HEK293 (cell line): Measurements from ENCODE around the gene ESR1.
A peak's percentile ranks its signal among the peaks of the same experiment; 100 is the strongest.

Source experiments
- CTCF ChIA-PET: fragments of 350-600 bp; formaldehyde crosslinking; extraction: SDS; loops from one replicate; lab custom pipeline; 2021; ENCODE audit warnings: antibody characterized with exemption; lab: Yijun Ruan, JAX
- POLR2A ChIA-PET: fragments of 300-600 bp; formaldehyde crosslinking; extraction: SDS; loops from one replicate; lab custom pipeline; 2020; ENCODE audit warnings: antibody characterized with exemption, inconsistent platforms; lab: Yijun Ruan, JAX
- H3K27ac ChIP-seq: fragments of 200-500 bp; sonication (Bioruptor generic); 2 replicates; pipeline ENCODE4 v1.5.1; 2014; ENCODE audit warnings: low read depth, low read length, control low read depth, inconsistent platforms; ENCODE audit errors: extremely low read depth
- H3K36me3 ChIP-seq, 2 experiments: fragments of 200-500 bp in 1 of 2; sonication (Bioruptor generic) in 1 of 2; 1 replicate in 1 of 2; 2 replicates in 1 of 2; pipeline ENCODE4 v1.5.1; 2014 to 2017; ENCODE audit warnings: inconsistent platforms in 2 of 2, low read length in 2 of 2; ENCODE audit not compliant: control insufficient read depth in 2 of 2, insufficient read depth in 1 of 2
- H3K4me1 ChIP-seq: fragments of 200-500 bp; sonication (Bioruptor generic); 2 replicates; pipeline ENCODE4 v1.5.1; 2014; ENCODE audit warnings: mild to moderate bottlenecking, low read length, inconsistent platforms; ENCODE audit not compliant: control insufficient read depth, insufficient read depth
- H3K4me3 ChIP-seq: 2 replicates; pipeline ENCODE4 v1.5.1; 2011; ENCODE audit warnings: low read depth, mild to moderate bottlenecking, control low read depth, low read length, moderate library complexity
- H3K9me3 ChIP-seq: fragments of 200-500 bp; sonication (Bioruptor generic); 2 replicates; pipeline ENCODE4 v1.5.1; 2014; ENCODE audit warnings: low read depth, low read length, inconsistent platforms; ENCODE audit not compliant: control insufficient read depth, insufficient read depth
- BCL11B ChIP-seq: fragments of 450-650 bp; formaldehyde crosslinking; IDR thresholded peaks from 2 replicates; pipeline ENCODE4 v1.5.1; 2016; ENCODE audit warnings: low read depth, missing biosample characterization, missing genetic modification characterization
- CTCF ChIP-seq: fragments of 450-650 bp; formaldehyde crosslinking; IDR thresholded peaks from 2 replicates; pipeline ENCODE4 v1.5.1; 2016; ENCODE audit warnings: missing biosample characterization, missing genetic modification characterization
- FEZF1 ChIP-seq: fragments of 450-650 bp; formaldehyde crosslinking; IDR thresholded peaks from 2 replicates; pipeline ENCODE4 v1.5.1; 2016; ENCODE audit warnings: missing biosample characterization, missing genetic modification characterization
- GLIS1 ChIP-seq: fragments of 450-650 bp; formaldehyde crosslinking; IDR thresholded peaks from 2 replicates; pipeline ENCODE4 v1.5.1; 2016; ENCODE audit warnings: missing biosample characterization, missing genetic modification characterization
- KLF1 ChIP-seq: fragments of 450-650 bp; formaldehyde crosslinking; IDR thresholded peaks from 2 replicates; pipeline ENCODE4 v1.5.1; 2016; ENCODE audit warnings: missing biosample characterization, missing genetic modification characterization
- MYNN ChIP-seq: fragments of 450-650 bp; formaldehyde crosslinking; IDR thresholded peaks from 2 replicates; pipeline ENCODE4 v1.5.1; 2016; ENCODE audit warnings: missing biosample characterization, missing genetic modification characterization, borderline replicate concordance
- OSR2 ChIP-seq: fragments of 450-650 bp; formaldehyde crosslinking; IDR thresholded peaks from 2 replicates; pipeline ENCODE4 v1.5.1; 2016; ENCODE audit warnings: missing biosample characterization, missing genetic modification characterization
- PRDM1 ChIP-seq: fragments of 450-650 bp; formaldehyde crosslinking; IDR thresholded peaks from 2 replicates; pipeline ENCODE4; 2016; ENCODE audit warnings: missing biosample characterization, missing genetic modification characterization
- SETDB1 ChIP-seq: IDR thresholded peaks from one replicate; pipeline ENCODE4 v1.6.1; 2017; ENCODE audit warnings: mild to moderate bottlenecking, low read length, moderate library complexity, mixed read lengths; ENCODE audit not compliant: insufficient read length
- ZBTB17 ChIP-seq: fragments of 450-650 bp; formaldehyde crosslinking; IDR thresholded peaks from 2 replicates; pipeline ENCODE4 v1.5.1; 2016; ENCODE audit warnings: missing biosample characterization, missing genetic modification characterization
- ZBTB6 ChIP-seq: fragments of 450-650 bp; formaldehyde crosslinking; IDR thresholded peaks from 2 replicates; pipeline ENCODE4 v1.5.1; 2017; ENCODE audit warnings: missing biosample characterization, missing genetic modification characterization
- ZBTB8A ChIP-seq: fragments of 450-650 bp; formaldehyde crosslinking; IDR thresholded peaks from 2 replicates; pipeline ENCODE4 v1.5.1; 2016; ENCODE audit warnings: missing biosample characterization, missing genetic modification characterization
- ZEB2 ChIP-seq: fragments of 450-650 bp; formaldehyde crosslinking; IDR thresholded peaks from 2 replicates; pipeline ENCODE4 v1.5.1; 2016; ENCODE audit warnings: missing biosample characterization, missing genetic modification characterization
- ZIC2 ChIP-seq: fragments of 450-650 bp; formaldehyde crosslinking; IDR thresholded peaks from 2 replicates; pipeline ENCODE4 v1.5.1; 2016; ENCODE audit warnings: missing biosample characterization, missing genetic modification characterization
- ZNF121 ChIP-seq: fragments of 450-650 bp; formaldehyde crosslinking; IDR thresholded peaks from 2 replicates; pipeline ENCODE4 v1.5.1; 2016; ENCODE audit warnings: missing biosample characterization, missing genetic modification characterization
- ZNF138 ChIP-seq: fragments of 450-650 bp; formaldehyde crosslinking; IDR thresholded peaks from 2 replicates; pipeline ENCODE4 v1.5.1; 2016; ENCODE audit warnings: missing biosample characterization, missing genetic modification characterization, borderline replicate concordance
- ZNF223 ChIP-seq: fragments of 450-650 bp; formaldehyde crosslinking; IDR thresholded peaks from 2 replicates; pipeline ENCODE4 v1.5.1; 2016; ENCODE audit warnings: missing biosample characterization, missing genetic modification characterization
- ZNF274 ChIP-seq, 2 experiments: fragments of 200-500 bp in 1 of 2; fragments of 450-650 bp in 1 of 2; sonication (Bioruptor generic) in 1 of 2; formaldehyde crosslinking in 1 of 2; IDR thresholded peaks; 2 replicates each; pipeline versions ENCODE4 v1.5.1 to v1.6.1; 2014 to 2016; ENCODE audit warnings: borderline replicate concordance in 1 of 2, inconsistent platforms in 1 of 2, low read length in 1 of 2, missing biosample characterization in 1 of 2, missing genetic modification characterization in 1 of 2
- ZNF394 ChIP-seq: fragments of 450-650 bp; formaldehyde crosslinking; IDR thresholded peaks from 2 replicates; pipeline ENCODE4 v1.5.1; 2016; ENCODE audit warnings: missing biosample characterization, missing genetic modification characterization, mild to moderate bottlenecking, moderate library complexity, borderline replicate concordance
- ZNF416 ChIP-seq: fragments of 450-650 bp; formaldehyde crosslinking; IDR thresholded peaks from 2 replicates; pipeline ENCODE4 v1.5.1; 2016; ENCODE audit warnings: missing biosample characterization, missing genetic modification characterization
- ZNF48 ChIP-seq: fragments of 450-650 bp; formaldehyde crosslinking; IDR thresholded peaks from 2 replicates; pipeline ENCODE4 v1.5.1; 2016; ENCODE audit warnings: missing biosample characterization, missing genetic modification characterization
- ZNF600 ChIP-seq: fragments of 450-650 bp; formaldehyde crosslinking; IDR thresholded peaks from 2 replicates; pipeline ENCODE4 v1.5.1; 2016; ENCODE audit warnings: missing biosample characterization, missing genetic modification characterization
- ZNF610 ChIP-seq: fragments of 450-650 bp; formaldehyde crosslinking; IDR thresholded peaks from 2 replicates; pipeline ENCODE4 v1.5.1; 2016; ENCODE audit warnings: missing biosample characterization, missing genetic modification characterization, borderline replicate concordance
- ZNF707 ChIP-seq: fragments of 450-650 bp; formaldehyde crosslinking; IDR thresholded peaks from 2 replicates; pipeline ENCODE4 v1.5.1; 2016; ENCODE audit warnings: missing biosample characterization, missing genetic modification characterization
- ZNF830 ChIP-seq: fragments of 450-650 bp; IDR thresholded peaks from 2 replicates; pipeline ENCODE4 v1.5.0; 2018; ENCODE audit warnings: missing biosample characterization, missing genetic modification characterization, low read depth, mild to moderate bottlenecking, moderate library complexity
- ZSCAN30 ChIP-seq: fragments of 450-650 bp; IDR thresholded peaks from 2 replicates; pipeline ENCODE4 v1.5.1; 2018; ENCODE audit warnings: missing biosample characterization, mild to moderate bottlenecking, missing genetic modification characterization, moderate library complexity
- ZXDB ChIP-seq: fragments of 450-650 bp; formaldehyde crosslinking; IDR thresholded peaks from 2 replicates; pipeline ENCODE4 v1.5.1; 2016; ENCODE audit warnings: missing biosample characterization, missing genetic modification characterization

The ESR1 gene

DNA sequence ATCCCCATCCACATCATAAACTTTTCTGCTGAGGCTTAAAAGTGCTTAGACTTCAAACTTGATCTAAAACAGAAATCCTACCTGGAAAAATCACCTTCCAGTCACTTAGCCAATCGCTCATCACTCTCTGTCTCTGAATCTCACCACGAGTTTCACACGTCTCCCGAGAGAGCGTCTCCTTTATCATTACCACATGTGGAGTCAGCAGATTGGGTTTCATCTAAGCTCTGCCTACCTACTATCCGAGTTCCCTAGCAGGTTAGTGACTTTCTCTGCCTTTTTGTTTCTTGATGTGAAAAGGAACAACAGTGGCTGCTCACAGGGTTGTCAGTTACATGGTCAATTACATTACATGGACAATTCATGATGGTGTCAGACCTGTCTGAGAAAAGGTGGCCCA is 286.2 kb downstream of the ESR1 start:
- TF ChIP-seq ZNF830, result no peak
- no peak for TF ChIP-seq MYNN (tag by site-specific recombination)
- peak; percentile 51; the same call in 1 of the 2 replicates for TF ChIP-seq ZBTB17
- peak; percentile 98 for TF ChIP-seq FEZF1
- peak; percentile 69; the same call in 1 of the 2 replicates for TF ChIP-seq ZNF610 (tag by site-specific recombination)
- TF ChIP-seq ZNF416 (tag by site-specific recombination), result no peak
- TF ChIP-seq GLIS1, result peak; percentile 26; the same call in 1 of the 2 replicates
- no peak for TF ChIP-seq BCL11B (tag by site-specific recombination)
- TF ChIP-seq ZXDB (tag by site-specific recombination), result peak; percentile 21; the same call in 1 of the 2 replicates
- peak; percentile 25 for TF ChIP-seq SETDB1
- TF ChIP-seq ZNF138 (tag by site-specific recombination), result no peak
- TF ChIP-seq ZNF223, result no peak
- peak; percentile 35; the same call in 1 of the 2 replicates for TF ChIP-seq ZIC2
- TF ChIP-seq ZNF274 (IDR thresholded peaks at IDR 0.05; ENCODE audit: low read length), result no peak
- TF ChIP-seq ZNF274 (tag by site-specific recombination; IDR thresholded peaks at IDR 0.05; ENCODE audit: borderline replicate concordance), result no peak
- no peak for TF ChIP-seq ZNF121 (tag by site-specific recombination)
- no peak for TF ChIP-seq ZBTB6 (tag by site-specific recombination)
- TF ChIP-seq ZNF600 (tag by site-specific recombination), result peak; percentile 35; the same call in 1 of the 2 replicates
- peak; percentile 34; the same call in 1 of the 2 replicates for TF ChIP-seq ZEB2 (tag by site-specific recombination)
- no peak for TF ChIP-seq ZSCAN30 (tag by site-specific recombination)
- TF ChIP-seq ZBTB8A (tag by site-specific recombination), result no peak; the same call in 1 of the 2 replicates
- 0 out of 2 replicates have a peak, but pooled peaks have one; percentile 49 for TF ChIP-seq OSR2 (tag by site-specific recombination)
- TF ChIP-seq ZNF394 (tag by site-specific recombination), result no peak
- no peak for TF ChIP-seq KLF1 (tag by site-specific recombination)
- no peak for TF ChIP-seq ZNF707 (tag by site-specific recombination)
- no peak for TF ChIP-seq ZNF48 (tag by site-specific recombination)
- TF ChIP-seq CTCF (tag by site-specific recombination), result no peak
- TF ChIP-seq PRDM1 (tag by site-specific recombination), result peak; percentile 63
- Histone ChIP-seq H3K4me1 (peaks cover 20% of the 10 kb centered on the region), H3K27ac (no peak overlapping the region; the same call in 1 of the 2 replicates), H3K36me3 (no peaks in the 10 kb centered on the region), H3K9me3 (no peaks in the 10 kb centered on the region), H3K4me3 (no peak overlapping the region)
- ChIA-PET POLR2A (no interaction called here), CTCF (no interaction called here)
